Measurements from ENCODE around the gene GHR. TPM values are rescaled to one million over a fixed set of nuclear protein-coding genes. Genes with fewer than 3 reads are reported as not detected.

Gene GHR
- total and polyA plus RNA-seq, 2 of the 8 experiments (the other 6 are each of a cell fraction or from before 2014, with no cell fraction given) = 0.15 to 0.19 TPM

GRCh38 chr5:42648036-42648435, 224.8 kb downstream of the GHR start (continued):
- TF ChIP-seq E2F6 (IDR thresholded peaks at IDR 0.05) (no peak), CBX5 (IDR thresholded peaks at IDR 0.05; ENCODE audit: low read depth, low read length) (no peak), TBP (IDR thresholded peaks at IDR 0.05; ENCODE audit: low read depth, low read length) (no peak), TAF7 (optimal IDR thresholded peaks at IDR 0.05; ENCODE audit: borderline replicate concordance, low read depth, low read length) (no peak), JUN (IDR thresholded peaks at IDR 0.05; ENCODE audit: low read depth, low read length) (no peak)

Measured in H1 (cell line).